Stimulated activated CD8-positive, alpha-beta memory T cell treated with anti-CD3 and anti-CD28 coated beads, Interleukin-12 subunit alpha, Interleukin-12 subunit beta, amount 100 ng/mL, for 1 hour (primary cell): ENCODE measurements around the gene MGAT5B.

Experiments
- DNase-seq: peaks from one replicate; pipeline ENCODE4 v3.0.0-alpha.2; 2020; ENCODE audit warnings: low read depth

MGAT5B gene

GRCh38 chr17:76927577-76927976 is 59.4 kb downstream of the MGAT5B start:
- no peak for DNase-seq

- no peak for DNase-seq
Observed at GRCh38 chr17:76927982-76928381, 59.8 kb downstream of the MGAT5B start.

GRCh38 chr17:76929148-76929547 is 60.9 kb downstream of the MGAT5B start:
- no peak for DNase-seq

- no peak for DNase-seq
Observed at GRCh38 chr17:76929601-76930000, 61.4 kb downstream of the MGAT5B start.

- DNase-seq = no peak
Observed at GRCh38 chr17:76930107-76930506, 61.9 kb downstream of the MGAT5B start.

- DNase-seq = no peak
Observed at GRCh38 chr17:76932402-76933333, 64.5 kb downstream of the MGAT5B start.

- no peak for DNase-seq
Observed at GRCh38 chr17:76934561-76935320, 66.5 kb downstream of the MGAT5B start.

GRCh38 chr17:76935331-76935730 is 67.1 kb downstream of the MGAT5B start:
- DNase-seq = no peak

GRCh38 chr17:76937238-76937637 is 69.0 kb downstream of the MGAT5B start:
- no peak for DNase-seq

GRCh38 chr17:76938009-76938408 is 69.8 kb downstream of the MGAT5B start:
- no peak for DNase-seq

- no peak for DNase-seq
Observed at GRCh38 chr17:76940295-76940694, 72.1 kb downstream of the MGAT5B start.

- no peak for DNase-seq
Observed at GRCh38 chr17:76940738-76941350, 72.6 kb downstream of the MGAT5B start.

GRCh38 chr17:76943202-76943601 is 75.0 kb downstream of the MGAT5B start:
- DNase-seq = no peak

GRCh38 chr17:76943781-76944213 is 75.6 kb downstream of the MGAT5B start:
- DNase-seq = no peak

- DNase-seq = no peak
Observed at GRCh38 chr17:76944477-76944876, 76.3 kb downstream of the MGAT5B start.

- no peak for DNase-seq
Observed at GRCh38 chr17:76946111-76946771, 78.0 kb downstream of the MGAT5B start.

- no peak for DNase-seq
Observed at GRCh38 chr17:76946772-76947135, 78.5 kb downstream of the MGAT5B start.

GRCh38 chr17:76947309-76947708 is 79.1 kb downstream of the MGAT5B start:
- no peak for DNase-seq

- DNase-seq = no peak
Observed at GRCh38 chr17:76947771-76948170, 79.6 kb downstream of the MGAT5B start.

- no peak for DNase-seq
Observed at GRCh38 chr17:76948301-76948700, 80.1 kb downstream of the MGAT5B start.

- no peak for DNase-seq
Observed at GRCh38 chr17:76948726-76949342, 80.6 kb downstream of the MGAT5B start.
